Bronchial epithelial cell (primary cell): ENCODE measurements around the gene DERL2. TPM values are rescaled to one million over a fixed set of nuclear protein-coding genes. Genes with fewer than 3 reads are reported as not detected.

Experiments used
- DNase-seq: peaks from one replicate; pipeline ENCODE4 v3.0.0-alpha.2; 2010; ENCODE audit warnings: low read depth
- FAIRE-seq: peaks from 2 replicates; lab custom pipeline; 2011; peaks lifted over from hg19 to GRCh38; lab: Jason Lieb, UNC
- H3K27me3 ChIP-seq: 2 replicates; pipeline ENCODE4 v1.5.1; 2011; ENCODE audit warnings: low read length; ENCODE audit not compliant: control insufficient read depth, insufficient read depth
- H3K36me3 ChIP-seq: 2 replicates; pipeline ENCODE4 v1.5.1; 2011; ENCODE audit warnings: low read length; ENCODE audit not compliant: control insufficient read depth, insufficient read depth
- H3K4me3 ChIP-seq: 2 replicates; pipeline ENCODE4 v1.5.1; 2011; ENCODE audit warnings: mild to moderate bottlenecking, low read depth, low read length, control low read depth
- CTCF ChIP-seq: IDR thresholded peaks from 2 replicates; pipeline ENCODE4 v1.5.1; 2011; ENCODE audit warnings: mild to moderate bottlenecking, moderate library complexity, low read length, control low read depth, inconsistent platforms; ENCODE audit not compliant: insufficient read depth, severe bottlenecking
- total RNA-seq: library from RNA; depleted of rRNA; stranded (reverse); fragments of >200 nt; gene quantifications from 2 replicates; pipeline ENCODE4 v1.2.1, GENCODE V29; 2014

DERL2 gene
- total RNA-seq, 1 donor from 2014 or later = 35.0 TPM

- peak overlapping the region; percentile 27 for H3K4me3 ChIP-seq
- H3K36me3 ChIP-seq = peaks cover 8% of the 10 kb centered on the region
- no peak for FAIRE-seq
- no peak for TF ChIP-seq CTCF
- DNase-seq = peak; percentile 46
- no peaks in the 10 kb centered on the region for H3K27me3 ChIP-seq
These were observed 14.8 kb upstream of the DERL2 start for GRCh38 chr17:5500589-5501391.

- Histone ChIP-seq H3K27me3 (no peaks in the 10 kb centered on the region), H3K4me3 (no peak overlapping the region)
- no peak for FAIRE-seq
These were observed 14.2 kb upstream of the DERL2 start for GRCh38 chr17:5500247-5500588.

GRCh38 chr17:5499476-5500231 lies 13.7 kb upstream of the DERL2 start:
- no peak overlapping the region for H3K4me3 ChIP-seq
- no peaks in the 10 kb centered on the region for H3K27me3 ChIP-seq
- FAIRE-seq (no peak), DNase-seq (no peak)
- H3K36me3 ChIP-seq = peaks cover 2% of the 10 kb centered on the region
- no peak for TF ChIP-seq CTCF

More at GRCh38 chr17:5500247-5500588, 14.2 kb upstream of the DERL2 start:
- no peak for TF ChIP-seq CTCF
- H3K36me3 ChIP-seq = peaks cover 4% of the 10 kb centered on the region
- no peak for DNase-seq

- H3K27me3 ChIP-seq = no peaks in the 10 kb centered on the region
- no peak for FAIRE-seq
- TF ChIP-seq CTCF = no peak
These were observed 7.0 kb upstream of the DERL2 start for GRCh38 chr17:5492970-5493369.

GRCh38 chr17:5488752-5489151 lies 2.8 kb upstream of the DERL2 start:
- Histone ChIP-seq H3K36me3 (peaks cover 2% of the 10 kb centered on the region), H3K27me3 (no peaks in the 10 kb centered on the region), H3K4me3 (no peak overlapping the region)
- FAIRE-seq (no peak), DNase-seq (no peak)
- TF ChIP-seq CTCF = no peak

More at GRCh38 chr17:5492970-5493369, 7.0 kb upstream of the DERL2 start:
- H3K4me3 ChIP-seq = no peak overlapping the region
- no peak for DNase-seq
- peaks cover 2% of the 10 kb centered on the region for H3K36me3 ChIP-seq
